ENCODE data around the gene CHID1.

GRCh38 chr11:911031-911889 lies 650 bp upstream of the CHID1 start:
- no peak for TF ChIP-seq EZH2 (IDR thresholded peaks at IDR 0.05; ENCODE audit: insufficient read depth, poor library complexity, severe bottlenecking)
- no peak for TF ChIP-seq EZH2phosphoT487 (IDR thresholded peaks at IDR 0.05; ENCODE audit: insufficient read depth, low read depth)
